GM18508 (cell line): Measurements from ENCODE around the gene TAS2R60.
"Not testable (repeated sequence)": the region's sequence is repeated elsewhere in the genome, so short reads cannot be mapped to it uniquely, and the experiment has no call there.

Experiments
- ATAC-seq: cut with Tn5 transposase; IDR thresholded peaks from one replicate; pipeline ENCODE4 v1.9.1; 2021; ENCODE audit warnings: moderate number of reproducible peaks; ENCODE audit not compliant: insufficient read depth, unreplicated experiment

The TAS2R60 gene, protein sequence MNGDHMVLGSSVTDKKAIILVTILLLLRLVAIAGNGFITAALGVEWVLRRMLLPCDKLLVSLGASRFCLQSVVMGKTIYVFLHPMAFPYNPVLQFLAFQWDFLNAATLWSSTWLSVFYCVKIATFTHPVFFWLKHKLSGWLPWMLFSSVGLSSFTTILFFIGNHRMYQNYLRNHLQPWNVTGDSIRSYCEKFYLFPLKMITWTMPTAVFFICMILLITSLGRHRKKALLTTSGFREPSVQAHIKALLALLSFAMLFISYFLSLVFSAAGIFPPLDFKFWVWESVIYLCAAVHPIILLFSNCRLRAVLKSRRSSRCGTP

DNA sequence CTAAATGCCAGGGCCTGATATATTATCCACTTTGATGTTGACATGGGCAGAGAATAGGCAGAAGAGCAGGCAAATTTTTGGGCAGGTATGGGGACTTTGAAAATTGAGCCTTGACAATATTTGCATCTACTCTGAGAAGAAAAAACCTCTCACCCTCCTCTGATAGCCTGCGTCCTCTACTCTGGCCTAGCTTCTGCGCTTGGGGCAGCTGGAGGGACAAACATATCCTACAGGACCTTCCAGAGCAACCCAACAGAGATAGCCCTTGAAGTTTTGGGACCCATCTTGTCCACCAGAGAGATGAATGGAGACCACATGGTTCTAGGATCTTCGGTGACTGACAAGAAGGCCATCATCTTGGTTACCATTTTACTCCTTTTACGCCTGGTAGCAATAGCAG, at the start of gene TAS2R60:
Gene TAS2R60 (plus strand): TSS at position 301 of the 400 bp plus-strand sequence. CDS start 0 bp downstream, at position 301.
- ATAC-seq: no peak

DNA sequence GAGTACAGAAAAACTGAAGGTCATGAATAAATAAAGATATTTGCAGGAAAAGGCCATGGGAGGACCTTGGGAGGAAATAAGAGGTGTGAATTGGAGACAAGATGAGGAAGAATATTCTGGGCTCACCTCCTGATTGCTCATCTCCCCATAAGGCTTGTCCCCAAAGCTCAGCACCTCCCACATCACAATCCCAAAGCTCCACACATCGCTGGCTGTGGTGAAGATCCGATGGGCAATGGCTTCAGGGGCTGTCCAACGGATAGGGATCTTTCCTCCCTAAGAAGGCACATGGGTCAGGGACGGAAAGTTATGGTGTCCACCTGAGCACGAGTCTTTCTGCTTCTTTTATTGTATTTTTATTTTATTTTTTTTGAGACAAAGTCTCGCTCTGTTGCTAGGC, 49.2 kb upstream of the TAS2R60 start:
- ATAC-seq: no peak

DNA sequence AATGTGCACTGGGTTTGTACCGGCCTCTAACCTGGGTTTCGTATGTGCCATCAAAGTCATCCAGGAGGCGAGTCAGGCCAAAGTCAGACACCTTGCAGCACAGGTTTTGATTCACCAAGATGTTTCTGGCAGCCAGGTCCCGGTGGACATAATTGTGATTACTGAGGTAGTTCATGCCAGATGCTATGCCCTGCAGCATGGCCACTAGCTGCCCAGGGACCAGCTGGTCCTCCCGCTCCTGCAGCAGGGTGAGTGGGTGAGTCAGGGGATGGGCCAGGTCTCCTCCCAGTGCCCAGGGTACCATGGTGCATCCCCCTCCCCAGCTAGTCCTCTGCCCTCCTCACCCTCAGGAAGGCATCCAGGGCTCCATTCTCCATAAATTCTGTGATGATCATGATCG, 48.5 kb upstream of the TAS2R60 start:
- ATAC-seq: no peak

DNA sequence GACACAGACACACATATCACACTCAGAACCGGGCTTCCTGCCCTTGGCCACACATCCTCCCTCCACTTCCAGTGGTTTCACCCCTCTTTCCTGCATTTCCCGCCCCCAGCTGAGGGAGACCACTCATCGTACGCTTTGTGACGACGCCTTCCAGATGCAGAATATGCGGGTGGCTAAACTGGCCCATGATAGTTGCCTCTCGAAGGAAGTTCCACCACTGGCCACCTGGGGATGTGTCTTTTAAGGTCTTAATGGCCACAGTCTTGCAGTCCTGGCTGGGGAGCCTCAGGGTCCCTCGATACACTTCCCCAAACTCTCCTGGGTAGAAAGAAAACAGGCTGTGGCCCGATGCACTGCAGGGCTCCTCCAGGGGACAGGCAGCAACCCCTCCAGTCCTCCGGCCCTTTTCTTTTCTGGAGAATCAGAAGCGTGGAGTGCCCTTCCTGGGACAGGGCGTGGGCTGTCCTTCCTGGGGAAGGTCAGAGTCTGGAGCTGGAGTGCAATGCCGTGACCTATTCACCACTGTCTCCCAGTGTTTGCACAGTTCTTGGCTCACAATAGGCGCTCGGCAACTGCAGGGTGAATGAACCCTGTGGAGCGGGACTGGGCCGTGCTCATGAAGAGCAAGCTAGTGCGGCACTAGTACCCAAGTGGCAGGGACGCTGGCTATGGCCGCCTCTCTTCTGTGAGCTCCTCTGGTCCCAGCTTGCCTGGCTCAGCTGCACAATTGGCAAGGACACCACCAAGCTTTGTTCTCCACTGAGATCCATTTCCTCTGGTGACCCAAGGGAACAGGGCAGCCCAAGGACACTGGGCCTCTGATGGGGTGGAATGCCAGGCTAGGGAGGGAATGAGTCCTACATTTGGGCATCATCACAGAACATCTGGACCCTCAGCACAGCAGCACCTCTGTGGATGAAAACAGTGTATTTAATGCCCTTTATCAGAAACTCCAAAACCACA, 47.8 kb upstream of the TAS2R60 start:
- no peak for ATAC-seq

DNA sequence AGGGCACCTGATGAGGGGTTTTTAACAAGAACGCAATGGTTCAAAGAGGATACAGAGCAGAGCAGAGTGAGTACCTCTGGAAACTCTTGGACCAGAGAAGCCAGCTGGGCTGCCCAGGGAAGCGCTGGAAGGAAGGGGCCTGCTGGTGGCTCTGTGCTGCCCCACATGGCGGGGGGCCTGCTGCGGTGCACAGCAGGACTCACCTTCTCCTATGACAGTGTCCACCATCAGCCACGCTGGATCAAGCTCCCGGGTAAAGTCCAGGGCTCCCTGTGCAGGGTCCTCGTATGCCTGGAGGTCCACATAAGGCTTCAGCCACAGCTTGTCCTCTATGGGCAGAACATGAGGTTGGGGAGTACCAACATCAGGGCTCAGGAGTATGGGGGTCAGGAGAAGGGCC, 47.1 kb upstream of the TAS2R60 start:
- ATAC-seq: no peak

DNA sequence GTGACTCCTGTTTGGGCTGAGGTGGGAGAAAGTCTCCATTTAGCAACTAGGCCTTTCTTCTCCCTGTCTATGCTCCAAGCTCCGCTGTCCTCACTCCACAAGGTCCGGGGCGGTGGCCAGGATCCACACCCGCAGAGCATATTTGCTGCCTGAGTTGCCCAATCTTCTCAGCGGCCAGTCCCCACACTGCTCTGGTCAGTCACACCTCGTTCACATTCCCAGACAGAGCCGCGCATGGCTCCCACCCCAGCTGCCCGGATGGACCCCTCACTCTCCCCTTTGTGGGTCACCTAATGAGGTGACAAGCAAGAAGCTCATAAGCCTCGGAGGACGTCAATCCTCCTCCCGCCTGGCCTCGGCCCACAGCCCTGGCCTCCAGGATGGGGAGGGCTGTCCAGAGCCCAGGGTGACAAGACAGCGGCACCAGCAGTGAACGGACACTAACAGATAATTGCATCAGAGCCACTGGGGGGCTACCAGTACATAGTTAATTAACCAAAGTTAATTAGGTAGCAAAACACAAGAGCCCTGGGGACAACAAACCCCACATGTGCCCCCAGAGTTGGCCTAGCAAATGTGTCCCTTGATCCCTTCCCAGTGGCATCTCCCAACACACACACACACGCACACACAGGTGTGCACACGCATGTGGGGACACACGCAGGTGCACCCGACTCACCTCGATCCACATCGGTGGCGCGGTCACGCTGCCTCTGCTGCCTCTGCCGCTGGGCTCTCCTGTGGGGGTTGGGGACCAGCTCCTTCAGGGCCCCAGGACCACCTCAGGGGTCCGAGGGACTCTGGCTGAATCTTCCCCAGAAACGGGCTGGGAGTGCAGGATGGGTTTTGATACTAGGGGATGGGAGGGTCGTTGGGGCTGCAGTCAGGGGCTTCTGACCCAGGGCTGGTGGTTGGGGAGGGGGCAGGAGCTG, 46.4 kb upstream of the TAS2R60 start:
- no peak for ATAC-seq

DNA sequence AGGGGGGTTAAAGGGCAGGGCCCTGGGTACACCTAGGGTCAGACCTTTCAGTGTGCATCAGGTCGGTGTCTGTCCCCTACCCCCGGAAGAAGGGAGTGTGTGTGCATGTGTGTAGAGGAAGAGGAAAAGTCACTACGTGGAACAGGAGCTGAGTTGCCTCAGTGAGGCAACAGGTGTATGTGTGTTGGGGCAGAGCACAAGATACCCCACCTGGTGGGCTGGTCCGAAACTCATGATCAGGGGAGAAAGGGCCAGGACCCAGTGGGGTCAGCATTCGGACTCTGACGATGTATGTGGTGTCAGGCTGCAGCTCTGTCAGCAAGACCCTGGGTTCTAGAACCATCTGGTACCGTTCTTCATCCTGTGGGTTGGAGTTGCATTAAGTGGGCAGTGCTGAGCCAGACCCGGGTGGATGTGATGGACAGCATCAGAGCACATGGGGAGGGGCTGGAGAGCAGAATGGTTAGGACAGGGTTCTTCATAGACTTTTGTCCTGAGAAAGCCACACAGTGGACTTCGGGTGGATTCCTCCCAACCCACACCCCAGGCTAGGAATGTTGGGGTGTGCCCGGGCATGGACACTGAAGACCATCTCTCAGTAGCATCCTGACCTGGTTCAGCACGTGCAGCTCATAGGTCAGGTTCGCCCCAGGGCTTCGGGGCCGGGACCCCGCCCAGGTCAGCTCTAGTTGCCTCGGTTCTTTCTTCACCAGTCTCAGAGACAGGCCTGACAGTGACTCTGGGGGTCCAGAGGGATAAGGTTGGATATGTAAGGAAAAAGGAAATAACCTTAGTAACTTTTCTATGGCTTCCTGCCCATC, 45.3 kb upstream of the TAS2R60 start:
- ATAC-seq: no peak

DNA sequence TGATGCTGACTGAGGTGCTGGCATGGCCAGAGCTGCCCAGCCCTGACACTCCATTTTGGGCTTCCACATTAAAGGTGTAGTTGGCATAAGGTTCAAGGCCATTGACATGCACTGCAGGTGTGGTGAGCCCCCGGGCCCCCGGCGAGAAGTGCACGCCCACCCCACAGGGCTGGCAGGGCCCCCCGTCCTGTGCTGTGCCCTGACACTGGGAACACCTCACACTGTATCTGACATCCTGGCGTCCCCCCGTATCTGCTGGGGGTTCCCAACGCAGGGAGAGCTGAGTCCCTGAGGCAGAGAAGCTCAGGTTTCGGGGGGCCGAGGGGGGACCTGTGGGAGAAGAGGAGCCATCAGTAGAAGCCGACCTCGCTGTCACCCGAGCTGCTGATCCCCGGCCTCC, 44.6 kb upstream of the TAS2R60 start:
- no peak for ATAC-seq

DNA sequence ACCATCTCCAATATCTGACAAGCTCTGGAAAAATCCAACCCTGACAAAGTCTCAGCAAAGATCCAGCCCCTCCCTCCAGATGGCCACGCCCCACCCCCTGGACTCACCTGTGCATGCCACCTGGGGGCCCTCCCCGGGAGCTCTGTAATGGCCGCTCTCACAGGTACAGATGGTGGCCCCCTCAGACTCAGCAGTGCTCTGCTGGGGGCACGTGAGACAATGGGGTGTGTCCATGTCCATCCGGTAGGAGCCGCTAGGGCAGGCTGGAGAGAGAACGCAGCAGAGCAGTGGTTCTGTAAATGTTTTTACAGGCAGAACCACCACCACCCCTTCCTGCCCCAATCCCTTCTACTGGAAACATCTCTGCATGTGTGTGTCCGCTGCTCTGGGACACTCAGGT, 44.1 kb upstream of the TAS2R60 start:
- no peak for ATAC-seq

DNA sequence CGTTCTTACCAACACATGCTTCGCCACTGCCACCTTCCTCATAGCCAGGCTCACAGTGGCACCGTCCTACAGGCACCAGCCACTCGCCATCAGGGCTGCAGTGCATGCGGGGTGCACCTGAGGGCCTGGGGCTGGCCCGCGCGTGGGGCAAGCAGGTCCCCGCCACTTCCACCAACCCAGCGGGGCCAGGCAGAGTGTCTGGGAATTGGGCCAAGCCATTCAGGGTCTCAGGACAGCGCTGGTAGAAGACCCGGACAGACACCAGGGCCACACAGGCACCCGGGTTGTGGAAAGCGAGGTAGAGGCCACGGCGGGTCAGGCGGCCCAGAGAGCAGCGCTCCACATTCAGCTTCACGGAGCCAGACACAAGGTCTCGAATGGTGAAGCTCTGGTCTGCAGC, 43.6 kb upstream of the TAS2R60 start:
- no peak for ATAC-seq

DNA sequence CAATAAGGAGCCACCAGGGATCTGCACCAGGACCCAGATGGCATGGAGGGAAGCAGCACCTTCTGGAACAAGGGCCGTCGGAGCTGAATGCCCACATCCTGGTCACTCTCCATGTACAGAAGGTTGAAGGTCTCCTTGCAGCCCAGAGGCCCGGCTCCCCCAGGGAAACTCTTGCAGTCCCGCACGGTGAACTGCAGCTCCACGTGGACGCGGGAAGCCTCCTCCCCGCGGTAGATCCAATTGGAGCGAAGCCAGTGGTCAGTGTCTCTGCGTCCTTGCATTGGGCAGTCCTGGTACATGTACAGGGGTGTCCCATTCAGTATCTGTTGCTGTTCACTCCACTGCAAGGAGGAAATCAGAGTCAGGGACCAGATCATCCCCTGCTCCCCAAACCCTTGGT, 42.0 kb upstream of the TAS2R60 start:
- ATAC-seq: no peak

DNA sequence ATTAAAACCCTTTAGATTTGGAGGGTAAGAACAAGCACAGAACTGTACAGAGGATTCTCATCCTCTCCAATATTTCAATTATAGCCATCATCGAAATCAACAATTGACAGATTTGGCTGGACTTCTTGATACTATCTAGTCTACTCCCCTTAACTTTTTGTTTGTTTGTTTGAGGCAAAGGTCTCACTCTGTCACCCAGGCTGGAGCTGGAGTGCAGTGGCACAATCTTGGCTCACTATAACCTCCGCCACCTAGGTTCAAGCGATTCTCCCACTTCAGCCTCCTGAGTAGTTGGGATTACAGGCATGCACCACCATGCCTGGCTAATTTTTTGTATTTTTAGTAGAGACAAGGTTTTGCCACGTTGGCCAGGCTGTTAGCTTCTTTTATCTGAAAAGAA, 41.0 kb upstream of the TAS2R60 start:
- ATAC-seq: not testable (repeated sequence)

DNA sequence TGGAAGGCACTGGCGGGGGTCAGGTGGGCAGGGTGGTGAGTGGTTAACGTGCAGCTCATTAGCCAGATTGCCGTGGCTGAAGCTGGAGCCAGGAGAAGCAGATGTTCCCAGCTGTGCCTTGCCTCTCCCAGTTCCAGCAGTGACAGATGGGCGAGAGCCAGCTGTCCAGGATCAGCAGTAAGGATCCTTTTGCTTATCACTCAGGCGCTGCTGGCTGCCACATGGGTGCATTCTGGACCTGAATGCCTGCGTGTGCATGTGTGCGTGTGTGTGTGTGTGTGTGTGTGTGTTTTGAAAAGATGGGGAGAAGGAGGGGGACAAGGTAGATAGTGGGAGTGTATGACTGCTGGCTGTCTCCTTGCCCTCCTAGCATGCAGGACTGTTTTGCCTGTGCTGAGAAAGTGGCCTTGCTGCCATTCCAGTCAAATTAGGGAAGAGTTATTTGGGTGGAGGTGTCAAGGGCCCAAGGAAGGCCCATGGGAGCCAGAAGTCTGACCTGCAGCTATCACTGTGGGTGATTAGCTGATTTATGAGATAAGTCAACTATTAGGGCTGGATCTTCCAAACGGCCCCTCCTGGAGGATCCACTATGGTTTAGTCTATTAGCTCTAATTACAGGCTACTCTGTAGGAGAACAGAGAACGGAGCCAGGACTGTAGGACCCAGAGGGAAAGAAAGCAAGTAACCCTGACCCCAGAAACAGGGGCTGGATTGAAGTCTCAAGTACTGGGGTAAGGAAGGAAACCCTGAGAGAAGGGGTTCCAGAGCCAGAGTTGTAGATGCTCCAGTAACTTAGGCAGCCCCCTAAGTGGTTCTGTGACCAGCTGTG, 37.9 kb upstream of the TAS2R60 start:
- no peak for ATAC-seq

DNA sequence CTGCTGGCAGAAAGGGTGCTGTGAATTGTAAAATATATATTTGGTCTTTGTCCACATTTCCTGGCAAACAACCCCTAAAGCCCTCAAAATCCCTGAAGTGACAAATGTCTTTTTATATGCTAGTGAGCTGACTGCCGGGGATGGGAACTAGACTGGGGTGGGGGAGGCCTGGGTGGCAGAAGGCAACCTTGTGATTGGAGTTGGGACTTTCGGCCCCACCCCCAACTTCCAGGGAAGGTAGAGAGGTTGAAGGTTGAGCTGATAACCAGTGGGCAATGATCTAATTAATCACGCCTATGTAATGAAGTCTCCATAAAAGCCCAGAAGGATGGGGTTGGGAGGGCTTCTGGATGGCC, 37.3 kb upstream of the TAS2R60 start:
- ATAC-seq: no peak

DNA sequence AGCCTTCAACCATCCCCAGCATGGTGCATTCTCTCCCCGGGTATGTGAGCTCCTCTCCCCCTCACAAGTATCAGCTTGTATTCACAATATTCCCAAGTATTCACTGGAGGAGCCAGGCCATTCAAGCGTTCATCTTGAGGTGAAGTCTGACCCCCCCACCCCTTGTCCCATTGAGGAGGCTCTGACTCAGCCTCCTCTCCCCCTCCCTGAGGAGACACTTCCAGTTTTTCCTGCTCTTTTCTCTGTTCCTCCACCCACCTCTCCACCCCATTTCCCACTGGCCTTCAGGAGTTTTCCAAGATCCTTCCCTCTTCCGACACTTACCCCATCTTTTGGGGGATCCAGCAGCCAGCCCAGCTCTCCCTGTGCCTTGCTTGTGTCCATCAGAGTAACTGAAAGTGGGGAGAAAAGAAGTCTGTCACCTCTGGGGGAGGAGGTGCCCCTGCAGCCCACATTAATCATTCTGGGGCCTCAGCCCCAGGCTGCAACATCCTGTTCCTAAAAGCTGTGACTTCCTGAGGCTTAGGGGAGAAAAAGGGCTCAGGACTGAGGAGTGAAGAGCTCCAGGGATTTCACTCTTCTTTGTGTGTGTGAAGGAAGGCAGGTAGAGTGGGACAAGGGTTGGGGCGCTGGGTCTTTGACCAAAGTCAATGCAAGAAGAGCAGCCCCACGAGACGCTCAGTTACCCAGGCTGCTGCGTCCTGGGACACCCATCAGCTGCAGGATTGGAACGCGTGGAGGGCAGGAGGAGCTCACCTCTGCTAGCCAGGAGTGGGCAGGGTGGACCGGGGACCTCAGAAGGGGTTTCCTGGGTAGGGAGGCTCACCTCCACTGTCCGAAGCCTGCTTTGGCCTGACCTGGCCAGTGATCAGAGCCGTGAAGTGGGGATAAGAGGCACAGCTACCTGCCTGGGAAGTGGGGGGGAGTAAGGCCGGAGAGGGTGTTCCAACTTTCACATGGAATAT, 35.7 kb upstream of the TAS2R60 start:
- no peak for ATAC-seq

DNA sequence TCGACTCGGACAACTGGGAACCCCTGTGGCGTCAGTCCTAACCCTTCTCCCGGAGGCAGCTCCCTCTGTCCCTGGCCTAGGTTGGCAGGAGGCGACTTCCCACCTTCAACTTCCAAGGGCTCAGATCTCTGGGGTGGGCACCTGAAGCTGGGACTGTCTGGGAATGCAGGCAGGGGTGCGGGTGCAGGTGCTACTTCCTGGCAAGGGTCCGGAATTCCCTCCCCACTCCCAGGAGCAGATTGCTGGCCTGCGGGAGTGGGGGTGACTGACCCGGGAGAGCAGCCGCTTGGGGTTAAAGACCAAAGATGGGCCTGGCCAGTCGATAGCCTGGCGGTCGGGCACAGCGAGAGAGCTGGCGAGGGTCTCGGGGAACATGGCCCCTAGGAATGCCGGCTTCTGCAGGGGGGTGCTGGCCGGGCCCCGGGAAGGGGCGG, 35.0 kb upstream of the TAS2R60 start:
- ATAC-seq: no peak

DNA sequence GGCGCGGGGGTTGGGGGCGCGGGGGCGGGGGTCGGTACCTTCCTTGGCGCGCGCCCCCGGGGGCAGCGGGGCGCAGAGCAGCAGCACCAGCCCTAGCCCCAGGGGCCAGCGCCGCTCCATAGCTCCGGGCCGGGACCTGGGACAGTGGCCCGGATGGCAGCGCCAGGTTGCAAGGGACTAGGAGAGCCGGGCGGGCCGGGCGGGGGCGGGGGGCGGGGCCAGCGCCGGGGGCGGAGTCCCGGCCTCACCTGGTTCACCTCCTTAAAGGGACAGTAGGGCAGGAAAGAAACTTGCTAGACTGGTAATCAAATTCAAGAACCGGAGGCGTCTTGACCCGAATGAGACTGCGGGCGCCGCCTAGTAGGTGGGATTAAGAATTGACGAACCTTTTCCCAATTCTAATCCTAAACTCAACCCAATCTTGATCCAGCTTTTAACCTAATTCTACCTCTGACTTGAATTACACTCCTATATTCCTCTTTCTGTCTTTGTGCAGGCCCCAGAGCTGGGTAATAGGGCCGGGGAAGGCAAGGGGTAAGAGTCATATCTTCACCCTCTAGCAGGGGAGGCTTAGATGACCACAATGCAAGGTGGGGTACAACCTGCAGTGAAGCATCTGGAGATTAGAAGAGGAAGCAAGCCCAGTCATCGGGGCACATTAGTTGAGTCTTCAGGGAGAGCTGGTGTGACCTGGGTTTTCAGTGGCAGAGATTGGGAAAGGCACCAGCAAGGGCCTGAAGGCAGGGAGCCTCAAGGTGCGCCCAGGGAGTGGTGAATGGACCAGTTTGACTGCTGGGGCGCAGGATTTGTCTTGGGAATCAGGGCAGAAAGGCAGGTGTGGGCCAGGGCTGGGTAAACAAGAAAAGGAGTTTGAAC, 34.3 kb upstream of the TAS2R60 start, which contains the start of gene EPHA1:
Gene EPHA1 (minus strand): TSS at position 171 of the 876 bp plus-strand sequence. CDS start 51 bp downstream, at position 120.
- ATAC-seq: no peak
